Gastroesophageal sphincter (tissue), 4 donors: ENCODE measurements around the gene SHKBP1. TPM values are rescaled to one million over a fixed set of nuclear protein-coding genes. Genes with fewer than 3 reads are reported as not detected.
"Not testable (repeated sequence)": the region's sequence is repeated elsewhere in the genome, so short reads cannot be mapped to it uniquely, and the experiment has no call there.

Experiments
- ATAC-seq: fragments of 150-250 bp; one replicate; pipeline ENCODE4 v1.9.1; 2016; ENCODE audit warnings: mild to moderate bottlenecking, moderate library complexity
- H3K27ac ChIP-seq, 4 donors: fragments of 200-600 bp; sonication (generic) in 3 of 4; 1 replicate in 3 of 4; 2 replicates in 1 of 4; pipeline ENCODE4 v1.5.1; 2016 to 2019
- H3K27me3 ChIP-seq: fragments of 200-600 bp; sonication (generic); one replicate; pipeline ENCODE4 v1.5.1; 2019
- H3K36me3 ChIP-seq, 2 donors: fragments of 200-600 bp; sonication (generic); one replicate each; pipeline ENCODE4 v1.5.1; 2019; ENCODE audit warnings: control low read depth in 1 of 2
- H3K4me1 ChIP-seq, 3 donors: fragments of 200-600 bp; sonication (generic); 1 replicate in 2 of 3; 2 replicates in 1 of 3; pipeline ENCODE4 v1.5.1; 2016 to 2019; ENCODE audit warnings: control low read depth in 2 of 3
- H3K4me3 ChIP-seq, 2 donors: fragments of 200-600 bp; sonication (generic); one replicate each; pipeline ENCODE4 v1.5.1; 2019; ENCODE audit warnings: mild to moderate bottlenecking in 1 of 2, moderate library complexity in 1 of 2
- H3K9me3 ChIP-seq, 3 donors: fragments of 200-600 bp; sonication (generic); one replicate each; pipeline ENCODE4 v1.5.1; 2017 to 2019; ENCODE audit warnings: control low read depth in 2 of 3
- CTCF ChIP-seq, 4 experiments: fragments of 200-600 bp in 2 of 4; fragments of 450-650 bp in 2 of 4; sonication (generic) in 1 of 4; IDR thresholded peaks; one replicate each; pipeline ENCODE4 v1.5.1; 2017 to 2019; ENCODE audit warnings: antibody characterized with exemption in 4 of 4, mild to moderate bottlenecking in 2 of 4, moderate library complexity in 2 of 4
- EP300 ChIP-seq: sonication (generic); formaldehyde crosslinking; IDR thresholded peaks from one replicate; pipeline ENCODE4 v1.6.1; 2017; ENCODE audit warnings: antibody characterized with exemption, mild to moderate bottlenecking
- POLR2A ChIP-seq, 2 donors: fragments of 450-650 bp; IDR thresholded peaks; one replicate each; pipeline ENCODE4 v1.6.1; 2017; ENCODE audit warnings: antibody characterized with exemption in 2 of 2, mild to moderate bottlenecking in 2 of 2, moderate library complexity in 1 of 2
- POLR2AphosphoS5 ChIP-seq: sonication (generic); formaldehyde crosslinking; IDR thresholded peaks from one replicate; pipeline ENCODE4 v1.6.1; 2017; ENCODE audit warnings: antibody characterized with exemption
- WGBS, 2 donors: methylation state at CpG; one replicate each; pipeline ENCODE4 v1.1.5; 2018; ENCODE audit warnings: low coverage in 1 of 2; 5-methylcytosine and 5-hydroxymethylcytosine counted together
- total RNA-seq, 4 donors: library from RNA; depleted of rRNA; stranded (reverse); fragments of >200 nt; gene quantifications; one replicate each; pipeline ENCODE4 v1.1.0, GENCODE V29; 2016

The SHKBP1 gene
- total RNA-seq, 4 donors from 2014 or later, result 30.3 to 50.1 (median 37.7) TPM

GRCh38 chr19:40559394-40559793, 17.3 kb upstream of the SHKBP1 start:
- no peaks in the 10 kb centered on the region for H3K4me1 ChIP-seq
- WGBS, 2 donors, result 90% methylated on average over 3 of the region's 3 CpGs; no CpG with 5 or more reads in 1 of the 2 donors
- no peak overlapping the region for H3K27ac ChIP-seq
- H3K27me3 ChIP-seq, result peaks cover 24% of the 10 kb centered on the region
- no peaks in the 10 kb centered on the region for H3K9me3 ChIP-seq
- no peak for ATAC-seq
- H3K4me3 ChIP-seq, result no peak overlapping the region
- no peak for TF ChIP-seq EP300
- no peak for TF ChIP-seq CTCF (IDR thresholded peaks at IDR 0.05)
- no peak for TF ChIP-seq POLR2A (IDR thresholded peaks at IDR 0.05)
- no peak for TF ChIP-seq POLR2AphosphoS5
- peaks cover 0 to 32% of the 10 kb centered on the region in 2 donors for H3K36me3 ChIP-seq

GRCh38 chr19:40560092-40560507, 16.6 kb upstream of the SHKBP1 start:
- no peak for ATAC-seq
- TF ChIP-seq CTCF (IDR thresholded peaks at IDR 0.05) (no peak), POLR2AphosphoS5 (no peak), POLR2A (IDR thresholded peaks at IDR 0.05) (no peak), EP300 (no peak)
- peaks cover 23% of the 10 kb centered on the region for H3K27me3 ChIP-seq
- no peaks in the 10 kb centered on the region for H3K9me3 ChIP-seq
- 68 to 79% methylated on average over 4 to 10 of the region's 20 CpGs for WGBS, 2 donors
- H3K4me1 ChIP-seq, result no peaks in the 10 kb centered on the region
- no peak overlapping the region for H3K27ac ChIP-seq
- no peak overlapping the region for H3K4me3 ChIP-seq
- H3K36me3 ChIP-seq, result peaks cover 0 to 30% of the 10 kb centered on the region in 2 donors

GRCh38 chr19:40561947-40562346, 14.7 kb upstream of the SHKBP1 start:
- H3K36me3 ChIP-seq, result peaks cover 0 to 21% of the 10 kb centered on the region in 2 donors
- H3K9me3 ChIP-seq, result no peaks in the 10 kb centered on the region
- 42 to 75% methylated on average over 2 to 4 of the region's 4 CpGs for WGBS, 2 donors
- H3K4me1 ChIP-seq, result no peaks in the 10 kb centered on the region
- no peak for TF ChIP-seq POLR2AphosphoS5
- no peak for TF ChIP-seq POLR2A (IDR thresholded peaks at IDR 0.05)
- TF ChIP-seq CTCF (IDR thresholded peaks at IDR 0.05), result no peak
- TF ChIP-seq EP300, result no peak
- H3K4me3 ChIP-seq, result no peak overlapping the region
- H3K27ac ChIP-seq, result no peak overlapping the region
- peaks cover 42% of the 10 kb centered on the region for H3K27me3 ChIP-seq
- ATAC-seq, result no peak

GRCh38 chr19:40564535-40564934, 12.1 kb upstream of the SHKBP1 start:
- H3K27me3 ChIP-seq, result peaks cover 59% of the 10 kb centered on the region

GRCh38 chr19:40565355-40565754, 11.3 kb upstream of the SHKBP1 start:
- Histone ChIP-seq H3K4me3 (no peak overlapping the region), H3K36me3 (peaks cover 0 to 6% of the 10 kb centered on the region in 2 donors), H3K4me1 (peaks cover 0 to 19% (median 12%) of the 10 kb centered on the region in 3 donors), H3K27ac (no peak overlapping the region), H3K9me3 (no peaks in the 10 kb centered on the region), H3K27me3 (peaks cover 59% of the 10 kb centered on the region)
- TF ChIP-seq CTCF (IDR thresholded peaks at IDR 0.05) (no peak), EP300 (no peak), POLR2AphosphoS5 (no peak), POLR2A (IDR thresholded peaks at IDR 0.05) (no peak)
- WGBS, 2 donors, result 43% methylated on average over 1 of the region's 7 CpGs; no CpG with 5 or more reads in 1 of the 2 donors
- ATAC-seq, result no peak

More at GRCh38 chr19:40564535-40564934, 12.1 kb upstream of the SHKBP1 start:
- H3K4me1 ChIP-seq, result peaks cover 0 to 13% (median 7%) of the 10 kb centered on the region in 3 donors
- not testable (repeated sequence) for ATAC-seq, H3K27ac ChIP-seq, H3K4me3 ChIP-seq, H3K9me3 ChIP-seq
- H3K36me3 ChIP-seq, result peaks cover 0 to 14% of the 10 kb centered on the region in 2 donors
- 78 to 88% methylated on average over 1 of the region's 1 CpG for WGBS, 2 donors
